Islet of Langerhans (tissue), 1 donor: ENCODE data around the gene POLDIP2.
"Not testable (repeated sequence)": the region's sequence is repeated elsewhere in the genome, so short reads cannot be mapped to it uniquely, and the experiment has no call there.

Source experiments
- FAIRE-seq: peaks from one replicate; lab custom pipeline; 2011; peaks lifted over from hg19 to GRCh38; lab: Jason Lieb, UNC

POLDIP2 gene

DNA sequence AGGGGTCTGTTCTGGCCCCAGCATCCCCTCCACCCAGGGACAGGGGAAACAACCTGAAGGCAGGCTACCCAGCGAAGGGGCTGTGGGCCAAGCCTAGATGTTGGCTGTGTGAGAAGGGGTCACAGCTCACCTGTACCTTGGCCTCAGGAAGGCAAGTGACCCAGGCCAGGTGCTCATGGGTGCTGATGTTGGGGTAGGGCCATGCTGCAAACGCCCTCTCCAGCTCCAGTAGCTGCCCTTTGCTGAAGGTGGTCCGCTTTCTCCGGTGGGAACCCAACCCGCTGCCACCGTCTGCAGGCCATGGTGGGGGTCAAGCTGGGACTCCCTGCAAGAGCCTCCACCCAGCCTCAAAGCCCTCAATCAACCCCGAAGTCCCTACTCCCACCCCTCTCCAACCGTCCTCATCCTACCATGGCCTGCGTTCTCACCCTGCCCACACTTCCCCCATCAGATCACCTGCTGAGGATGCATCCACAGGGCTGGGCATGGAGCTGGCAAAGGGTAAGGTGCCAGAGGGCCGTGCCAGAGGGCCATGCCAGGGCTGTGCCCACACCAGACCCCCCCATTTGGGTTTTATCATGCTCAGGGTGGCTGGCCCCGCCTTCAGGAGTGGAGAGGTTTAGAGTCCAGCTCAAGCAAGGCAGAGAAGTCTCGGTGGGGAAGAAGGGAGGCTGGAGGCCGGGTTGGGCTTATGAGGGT lies 7.5 kb upstream of the POLDIP2 start, which contains the start of gene SEBOX:
Gene SEBOX (minus strand): TSS at position 535 of the 699 bp plus-strand sequence. CDS start 48 bp downstream, at position 487.
- FAIRE-seq = no peak

DNA sequence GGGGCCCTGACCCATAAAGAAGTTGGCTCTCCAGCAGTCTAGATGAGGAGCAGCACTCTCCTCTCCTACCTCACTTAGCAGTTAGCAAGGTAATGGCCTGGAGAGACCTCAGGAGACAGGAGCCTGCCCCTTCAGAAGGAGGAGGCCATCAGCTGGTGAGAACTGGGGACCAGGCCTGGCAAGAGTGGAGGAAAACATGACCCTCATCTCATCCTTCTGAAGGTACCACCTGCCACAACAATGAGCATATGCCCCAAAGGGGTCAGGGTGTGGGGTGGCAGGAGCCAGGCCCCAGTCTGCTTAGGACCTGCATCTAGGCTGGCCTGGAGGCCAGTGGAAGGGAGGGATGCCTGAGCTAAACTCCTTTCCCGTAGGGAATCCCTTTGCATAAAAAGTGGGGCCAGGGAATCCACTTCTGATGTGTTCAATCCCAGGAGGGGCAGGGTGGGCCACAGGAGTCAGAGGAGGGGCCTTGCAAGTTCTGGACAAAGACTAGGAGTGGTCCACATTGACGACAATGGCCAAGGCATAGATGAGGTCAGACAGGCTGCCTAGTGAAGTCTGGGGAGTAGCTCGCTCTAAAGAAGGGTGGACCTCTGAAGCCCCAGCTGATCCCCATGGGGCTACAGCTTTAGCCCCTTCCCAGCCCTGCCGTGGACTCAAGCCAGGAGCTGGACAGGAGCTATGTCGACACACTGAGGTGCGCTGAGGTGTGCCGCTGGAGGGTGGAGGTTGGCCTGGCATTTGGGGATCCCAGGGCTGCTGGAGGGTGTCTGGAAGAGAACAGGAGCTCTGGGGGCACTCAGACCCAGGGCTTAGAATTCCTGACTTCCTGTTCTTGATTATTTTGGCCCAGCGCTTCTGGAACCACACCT lies 6.7 kb upstream of the POLDIP2 start:
- no peak for FAIRE-seq

DNA sequence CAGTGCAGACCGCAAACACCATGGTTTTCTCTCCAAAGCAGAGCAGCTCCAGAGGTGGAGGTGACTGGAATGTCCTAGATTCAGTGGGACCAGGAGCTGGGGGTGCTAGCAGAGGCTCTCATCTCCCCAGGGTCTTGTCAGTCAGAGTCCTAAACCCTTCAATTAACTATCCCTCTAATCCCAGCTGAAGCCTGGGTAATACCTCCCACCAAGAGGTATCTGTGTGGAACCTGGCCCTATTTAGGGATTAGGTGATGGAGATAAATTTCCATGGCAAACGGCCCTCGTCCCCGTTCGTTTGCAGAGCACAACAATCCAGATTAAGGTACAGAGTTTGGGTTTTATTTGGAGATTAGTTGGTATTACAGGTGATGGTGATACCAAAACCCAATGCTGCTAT lies 5.9 kb upstream of the POLDIP2 start:
- no peak for FAIRE-seq

DNA sequence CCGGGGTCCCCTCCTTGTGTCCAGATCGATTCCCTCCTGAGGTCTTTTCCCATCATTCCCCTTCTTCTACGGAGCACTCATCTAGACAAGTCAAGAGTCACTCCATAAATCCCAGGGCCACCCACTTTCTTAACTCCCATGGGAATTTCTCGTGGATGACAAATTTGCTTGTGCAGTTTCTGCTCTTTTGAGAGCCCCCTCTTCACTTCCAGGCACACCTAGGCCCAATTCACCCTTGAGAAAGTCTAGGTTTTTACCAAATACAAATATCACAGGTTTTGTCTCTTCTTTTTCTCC lies 522 bp upstream of the POLDIP2 start:
- FAIRE-seq = no peak

DNA sequence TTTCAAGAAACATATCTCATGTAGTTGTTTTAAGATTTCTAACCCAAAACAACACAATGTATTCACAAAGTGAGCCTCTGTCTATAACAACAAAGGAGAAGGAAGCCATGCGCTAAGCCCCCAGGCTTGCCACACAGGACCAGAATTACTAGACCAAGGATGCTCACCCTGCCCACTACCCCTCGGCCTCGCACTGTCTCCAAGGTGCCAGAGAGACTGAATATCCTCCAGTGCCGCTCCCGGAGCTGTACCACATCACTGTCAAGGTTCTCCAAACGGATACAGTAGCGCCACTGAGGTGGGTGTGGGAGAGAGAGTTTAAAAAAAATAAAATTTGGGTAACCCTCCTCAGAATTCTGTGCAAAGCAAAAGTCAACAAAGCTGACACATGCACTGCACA lies 7.1 kb downstream of the POLDIP2 start:
- no peak for FAIRE-seq

DNA sequence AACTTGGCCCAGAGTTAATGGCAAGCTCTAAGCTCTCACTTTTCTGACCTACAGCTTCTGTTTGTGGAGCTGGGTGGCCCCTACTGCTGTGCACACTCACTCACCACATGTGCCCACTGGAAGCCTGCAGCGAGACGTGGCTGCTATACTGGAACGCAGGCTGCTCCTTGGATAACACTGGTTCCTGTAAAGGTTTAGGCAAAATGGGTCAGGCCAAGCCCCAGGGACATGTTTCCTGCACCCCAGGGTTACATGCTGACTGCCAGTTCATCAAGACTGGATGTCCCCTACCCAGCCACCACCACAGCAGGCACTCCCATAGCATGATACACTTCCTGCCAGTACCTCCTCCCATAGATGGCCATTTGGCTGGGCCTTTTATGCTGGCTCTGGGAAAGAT lies 8.3 kb downstream of the POLDIP2 start:
- no peak for FAIRE-seq

DNA sequence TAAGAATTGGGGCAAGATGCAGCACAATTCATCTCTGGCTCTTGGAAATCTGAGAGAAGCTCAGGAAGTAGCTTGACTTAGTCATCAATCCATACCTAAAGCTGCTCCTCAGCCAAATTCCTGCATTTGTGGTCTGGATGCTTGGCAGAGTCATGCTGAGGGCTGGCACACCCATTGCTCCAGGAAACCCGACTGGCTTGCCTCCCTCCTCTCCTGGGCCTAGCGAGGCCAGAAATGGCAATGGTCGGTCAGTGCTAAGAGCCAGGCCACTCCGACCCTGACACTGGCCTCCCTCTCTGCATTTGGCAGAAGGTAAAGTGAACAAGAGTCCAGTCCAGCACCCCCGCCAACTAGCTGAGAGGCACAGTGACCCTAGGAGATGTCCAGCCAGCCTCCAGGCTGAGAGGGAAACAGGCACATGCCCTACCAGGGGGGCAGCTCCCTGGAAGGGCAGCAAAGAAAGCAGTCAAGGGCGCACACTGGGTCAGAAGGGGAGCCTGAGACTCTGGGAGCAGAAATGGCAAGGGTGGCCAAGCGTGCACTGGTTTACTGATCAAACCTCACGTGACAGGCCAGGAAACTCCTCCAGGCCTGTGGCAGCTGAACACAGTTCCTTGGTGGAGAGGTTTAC lies 10.0 kb downstream of the POLDIP2 start:
- FAIRE-seq = no peak

DNA sequence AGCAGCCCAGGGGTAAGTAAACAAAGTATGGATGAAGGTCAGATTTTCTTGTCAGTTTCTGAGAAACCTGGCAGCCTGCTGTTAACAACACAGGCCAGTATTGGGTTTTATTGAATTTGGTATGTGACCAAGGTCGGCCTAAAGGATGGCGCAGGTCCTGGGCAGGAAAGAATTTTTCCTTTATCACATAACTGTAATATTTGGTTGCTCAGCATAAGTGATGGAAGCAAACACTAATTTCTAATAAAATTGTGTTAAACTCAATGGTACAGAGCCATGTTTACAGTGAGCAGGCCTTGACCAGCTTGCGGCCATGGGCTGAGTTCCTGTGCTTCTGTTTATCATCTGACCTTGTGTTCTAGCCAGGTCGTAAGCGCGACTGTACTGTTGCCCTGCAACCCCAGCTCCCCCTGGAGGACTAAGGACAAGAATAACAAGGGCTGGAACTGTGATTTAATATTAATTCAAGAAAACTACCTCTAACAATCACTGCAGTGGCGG lies 10.5 kb downstream of the POLDIP2 start:
- FAIRE-seq = no peak

DNA sequence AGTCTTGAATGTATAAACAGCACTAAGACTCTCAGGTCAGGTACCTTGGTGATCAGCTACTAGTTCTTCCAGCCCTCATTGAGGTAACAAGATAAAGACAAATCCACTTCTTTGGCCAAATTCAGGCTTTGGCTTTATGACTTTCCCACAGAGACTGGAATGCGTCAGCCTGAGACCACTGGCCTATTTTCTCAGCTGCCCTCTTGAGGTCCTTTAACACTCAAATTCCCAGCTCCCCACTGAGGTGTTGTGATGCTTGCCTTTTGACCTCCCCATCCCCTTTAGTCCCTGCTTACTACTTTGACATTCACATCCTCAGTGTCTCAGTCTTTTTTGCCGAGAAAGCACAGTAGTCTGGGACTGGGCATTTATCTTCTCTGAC lies 11.1 kb downstream of the POLDIP2 start:
- FAIRE-seq = no peak

DNA sequence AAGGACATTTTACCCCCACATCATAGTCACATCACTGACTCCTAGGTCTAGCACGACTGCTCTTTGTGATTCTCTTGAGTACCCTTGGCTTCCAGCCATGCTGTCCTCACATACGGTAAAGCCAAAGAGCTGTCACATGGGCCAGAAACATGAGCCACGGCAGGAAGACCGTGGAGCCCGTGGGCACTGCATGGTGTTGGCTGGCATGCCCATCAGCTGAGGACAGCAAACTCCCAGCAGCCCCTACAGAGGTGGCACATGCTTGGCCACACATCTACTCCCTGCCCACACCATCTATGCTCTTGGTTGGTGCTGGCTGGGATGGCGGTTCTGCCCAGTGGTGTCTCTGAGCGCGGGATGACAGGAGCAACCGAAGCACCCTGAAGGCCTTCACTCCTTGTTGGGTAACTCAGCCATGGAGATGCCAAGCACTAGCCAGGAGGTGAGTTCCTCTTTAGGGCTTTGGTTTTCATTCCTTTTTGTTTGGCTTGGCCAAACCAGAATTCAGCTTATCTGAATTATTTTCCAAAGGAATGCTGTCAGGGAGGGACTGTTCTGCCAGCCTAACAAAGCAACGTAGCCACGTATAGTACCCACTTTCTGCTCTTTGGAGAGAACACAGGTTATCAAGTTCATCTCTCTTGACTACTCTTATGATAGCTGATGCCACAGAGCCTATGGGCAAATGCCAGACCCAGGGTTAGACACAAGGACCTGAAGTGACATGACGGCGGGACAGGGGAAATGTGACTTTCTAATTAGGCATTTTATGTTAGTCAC lies 11.7 kb downstream of the POLDIP2 start:
- FAIRE-seq = no peak

DNA sequence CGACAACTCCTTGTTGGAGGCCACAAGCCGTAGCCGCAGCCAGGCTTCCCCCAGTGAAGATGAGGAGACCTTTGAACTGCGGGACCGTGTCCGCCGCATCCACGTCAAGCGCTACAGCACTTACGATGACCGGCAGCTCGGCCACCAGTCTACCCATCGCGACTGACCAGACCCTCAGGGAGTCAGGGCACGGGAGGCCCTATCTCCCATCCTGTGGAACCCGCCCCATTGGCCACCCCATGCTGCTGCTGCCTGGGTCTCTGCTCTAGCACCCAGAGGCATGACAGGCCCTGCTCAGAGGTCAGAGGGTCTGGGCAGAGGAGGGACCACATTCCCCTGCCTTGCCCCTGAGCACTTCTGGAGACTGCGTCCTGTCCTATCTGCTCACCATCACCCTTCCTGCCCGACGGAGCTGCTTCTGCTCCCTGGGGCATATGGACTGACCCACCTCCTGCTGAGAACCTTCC lies 12.9 kb downstream of the POLDIP2 start:
- no peak for FAIRE-seq

DNA sequence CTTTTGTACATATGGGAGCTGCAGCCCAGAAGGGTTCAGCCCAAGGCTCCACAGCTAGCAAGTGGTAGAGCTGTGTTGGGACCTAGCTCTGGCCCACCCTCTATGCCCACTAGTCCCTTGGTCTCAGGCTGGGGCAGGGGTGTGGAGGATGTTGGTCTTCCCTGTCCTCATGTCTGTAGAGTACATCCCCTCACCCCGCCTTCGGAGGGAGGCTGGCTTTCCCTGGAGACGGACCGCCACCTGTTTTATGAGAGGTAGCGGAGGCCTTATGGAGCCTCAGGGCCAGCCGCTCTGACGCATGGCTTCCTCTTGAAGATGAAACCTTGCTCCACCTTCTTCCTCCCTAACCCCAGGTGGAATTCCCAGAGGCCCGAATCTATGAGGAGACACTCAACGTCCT lies 13.3 kb downstream of the POLDIP2 start:
- no peak for FAIRE-seq

DNA sequence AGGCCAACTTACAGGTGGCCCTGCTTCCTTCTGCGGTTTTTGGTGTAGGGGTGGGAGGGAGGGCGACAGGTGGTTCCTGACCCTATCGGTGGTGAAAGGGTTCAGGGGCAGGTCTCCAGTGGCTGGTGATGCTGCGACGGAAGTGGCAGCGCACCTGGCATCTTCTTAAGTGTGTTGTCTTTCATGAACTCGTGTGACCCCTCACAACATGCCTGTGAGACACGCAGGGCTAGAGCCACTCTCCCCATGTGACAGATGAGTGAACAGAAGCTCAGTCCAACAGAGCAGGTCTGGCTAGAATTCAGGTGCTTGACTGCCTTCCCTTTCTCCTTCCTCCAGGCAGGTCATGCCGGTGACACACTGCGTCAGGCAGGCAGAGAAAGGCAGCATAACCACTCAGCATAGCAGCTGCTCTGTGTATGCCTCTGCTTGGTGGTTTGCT lies 13.8 kb downstream of the POLDIP2 start:
- no peak for FAIRE-seq

DNA sequence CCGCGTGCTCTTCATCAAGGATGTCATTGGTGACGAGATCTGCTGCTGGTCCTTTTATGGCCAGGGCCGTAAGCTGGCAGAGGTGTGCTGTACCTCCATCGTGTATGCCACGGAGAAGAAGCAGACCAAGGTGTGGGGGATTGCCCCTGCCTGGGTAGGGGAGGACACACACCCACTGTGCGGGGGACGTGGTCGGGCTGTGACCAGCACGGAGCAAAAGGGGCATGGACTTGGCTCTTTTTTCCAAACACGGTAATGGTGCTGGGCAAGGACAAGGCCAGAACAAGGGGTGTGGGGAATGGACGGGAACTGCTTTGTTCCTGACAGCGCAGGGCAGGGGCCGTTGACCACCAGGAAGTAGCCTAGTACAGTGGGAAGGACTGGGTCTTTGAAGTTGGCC lies 15.0 kb downstream of the POLDIP2 start:
- no peak for FAIRE-seq

DNA sequence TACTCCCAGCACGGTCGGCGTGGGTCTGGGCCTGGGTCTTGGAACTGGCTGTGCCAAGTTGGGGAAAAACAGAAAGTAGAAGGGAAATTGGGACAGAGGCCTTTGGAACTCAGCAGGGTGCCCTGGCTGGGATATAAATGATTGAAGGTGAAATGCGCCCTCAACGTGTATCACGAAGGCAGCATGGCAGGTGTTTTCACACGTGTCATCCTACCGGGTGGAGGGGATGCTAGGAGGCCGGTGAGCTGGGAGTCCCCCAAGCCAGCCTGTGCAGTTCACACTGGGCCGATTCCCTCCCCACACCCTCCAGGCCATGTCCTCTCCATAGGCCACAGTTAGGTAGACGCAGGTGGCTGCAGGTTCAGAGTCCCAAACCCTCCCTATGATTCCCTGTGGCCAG lies 15.8 kb downstream of the POLDIP2 start:
- no peak for FAIRE-seq

DNA sequence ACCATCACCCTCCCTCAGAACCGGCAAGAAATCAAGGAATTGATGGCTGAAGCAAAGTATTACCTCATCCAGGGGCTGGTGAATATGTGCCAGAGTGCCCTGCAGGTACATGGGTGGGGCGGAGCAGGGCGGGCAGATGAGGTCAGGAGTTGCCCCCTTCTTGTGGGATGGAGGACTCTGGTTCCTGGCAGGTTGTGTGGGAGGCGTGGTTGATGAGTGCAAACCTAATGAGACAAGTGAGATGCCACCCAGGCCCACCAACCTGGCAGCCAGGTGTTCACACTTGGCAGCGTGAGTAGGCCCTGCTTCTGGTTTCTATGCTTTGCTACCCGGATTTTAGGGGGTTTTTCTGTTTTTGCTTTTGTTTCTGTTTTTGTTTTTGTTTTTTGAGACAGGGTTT lies 17.0 kb downstream of the POLDIP2 start:
- no peak for FAIRE-seq

DNA sequence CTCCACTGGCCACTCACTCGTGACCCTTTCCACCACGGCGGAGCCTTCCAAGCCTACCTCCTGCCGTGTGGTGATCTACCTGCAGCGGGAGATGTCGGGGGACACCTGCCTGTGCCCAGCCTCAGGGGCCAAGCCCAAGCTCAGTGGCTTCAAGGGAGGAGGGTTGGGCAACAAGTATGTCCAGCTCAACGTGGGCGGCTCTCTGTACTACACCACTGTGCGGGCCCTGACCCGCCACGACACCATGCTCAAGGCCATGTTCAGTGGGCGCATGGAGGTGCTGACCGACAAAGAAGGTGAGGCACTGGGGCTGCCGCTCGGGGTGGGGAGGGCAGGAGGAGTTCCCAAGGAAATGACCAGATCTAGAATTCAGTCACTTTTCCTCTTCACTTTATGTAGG lies 17.9 kb downstream of the POLDIP2 start:
- no peak for FAIRE-seq

DNA sequence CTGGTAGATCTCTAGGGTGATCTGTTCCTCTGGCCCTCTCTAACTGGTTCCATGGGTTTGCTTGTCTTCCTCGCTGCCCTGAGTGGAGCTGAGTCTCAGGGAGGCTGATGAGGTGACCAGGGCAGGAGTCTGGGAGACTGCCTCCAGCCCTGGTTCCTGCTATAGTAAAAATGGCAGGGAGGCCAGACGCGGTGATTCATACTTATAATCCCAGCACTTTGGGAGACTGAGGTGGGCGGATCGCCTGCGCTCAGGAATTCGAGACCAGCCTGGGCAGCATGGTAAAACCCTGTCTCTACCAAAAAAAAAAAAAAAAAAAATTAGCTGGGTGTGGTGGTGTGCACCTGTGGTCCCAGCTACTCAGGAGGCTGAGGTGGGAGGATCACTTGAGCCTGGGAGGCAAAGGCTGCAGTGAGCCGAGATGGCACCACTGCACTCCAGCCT lies 18.5 kb downstream of the POLDIP2 start:
- FAIRE-seq = not testable (repeated sequence)

DNA sequence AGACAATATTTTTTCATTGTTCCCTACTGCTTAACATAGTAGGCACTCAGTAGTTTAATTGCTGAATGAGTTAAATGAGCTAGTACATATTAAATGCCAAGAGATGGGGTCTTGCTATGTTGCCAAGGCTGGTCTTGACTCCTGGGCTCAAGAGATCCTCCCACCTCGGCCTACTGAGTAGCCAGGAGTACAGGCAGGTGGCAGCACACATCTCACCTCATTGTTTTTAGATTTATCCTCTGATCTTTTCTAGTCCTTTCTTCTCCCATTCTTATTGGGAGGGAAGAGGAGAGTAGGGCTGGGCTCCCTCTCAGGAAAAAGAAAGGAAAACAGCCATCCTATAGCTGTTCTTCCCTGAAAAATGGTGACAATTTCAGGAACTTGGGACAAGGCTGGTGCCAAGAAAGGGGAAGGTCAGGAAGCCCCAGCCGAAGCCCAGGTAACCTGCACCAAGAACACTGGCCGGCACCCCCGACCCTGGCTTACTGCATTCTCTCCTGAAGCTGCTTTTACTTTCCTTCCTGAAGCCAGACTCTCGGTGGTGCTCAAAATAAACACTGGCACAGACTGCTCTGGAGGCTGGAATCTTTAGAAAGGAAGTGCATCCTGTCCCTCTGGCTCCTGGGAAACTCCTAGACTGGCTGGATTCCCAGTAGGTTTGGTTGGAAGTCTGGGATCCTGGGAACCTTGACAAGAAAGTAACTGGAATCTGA lies 19.1 kb downstream of the POLDIP2 start:
- FAIRE-seq = no peak

DNA sequence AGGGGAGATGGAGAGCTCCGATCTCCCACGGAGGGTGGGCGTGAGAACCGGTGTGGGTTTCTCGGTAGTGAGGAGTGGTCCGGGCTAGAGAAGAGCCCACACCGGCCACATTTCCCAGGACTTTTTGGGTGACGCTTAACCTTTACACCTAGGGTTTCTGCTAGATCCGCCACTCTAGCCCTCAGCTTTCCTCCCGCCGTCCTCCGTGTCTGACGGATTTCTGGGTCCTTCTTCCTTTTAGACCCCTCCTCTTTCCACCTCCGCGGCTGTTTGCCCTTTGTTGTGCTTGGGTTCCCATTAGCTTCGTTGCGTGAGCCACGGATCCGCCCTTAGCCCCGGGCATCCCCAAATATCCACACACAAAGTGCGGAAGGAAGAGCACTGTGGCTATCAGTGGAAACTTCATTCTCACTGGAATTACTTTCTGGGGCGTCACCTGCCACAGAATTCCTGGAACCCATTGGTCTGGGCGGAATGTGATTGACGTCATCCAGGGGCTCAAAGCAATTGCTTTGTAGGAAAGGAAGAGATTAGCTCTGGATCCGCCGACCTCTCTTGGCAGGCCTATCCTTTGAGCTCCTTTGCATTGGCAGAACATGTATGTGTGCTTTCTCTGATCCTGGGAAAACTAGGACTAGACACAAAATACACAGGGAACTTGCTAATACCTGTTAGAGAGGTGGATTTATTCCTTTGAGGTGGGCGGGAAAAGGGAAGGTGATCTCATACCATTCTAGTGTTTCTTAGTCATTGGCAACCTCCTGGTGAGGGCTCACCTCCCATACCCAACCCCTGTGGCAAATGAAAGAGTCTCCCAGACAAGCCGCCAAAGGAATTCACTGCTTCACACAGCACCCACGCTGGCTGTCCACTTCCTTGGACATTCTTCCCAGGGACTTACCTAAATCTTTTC lies 21.1 kb downstream of the POLDIP2 start:
- FAIRE-seq = no peak
